ENCODE data around the gene DAB2IP. TPM values are rescaled to one million over a fixed set of nuclear protein-coding genes. Genes with fewer than 3 reads are reported as not detected.

DAB2IP gene
- total RNA-seq, 4 donors from 2014 or later = 55.2 to 76.0 (median 60.5) TPM

GRCh38 chr9:121662891-121663580 is 11.6 kb downstream of the DAB2IP start:
- Histone ChIP-seq H3K36me3 (no peaks in the 10 kb centered on the region), H3K27ac (no peak overlapping the region), H3K9me3 (no peaks in the 10 kb centered on the region), H3K4me1 (peaks cover 0 to 21% (median 0%) of the 10 kb centered on the region in 4 donors), H3K4me3 (no peak overlapping the region), H3K27me3 (no peaks in the 10 kb centered on the region)
- TF ChIP-seq, protein P1, sequence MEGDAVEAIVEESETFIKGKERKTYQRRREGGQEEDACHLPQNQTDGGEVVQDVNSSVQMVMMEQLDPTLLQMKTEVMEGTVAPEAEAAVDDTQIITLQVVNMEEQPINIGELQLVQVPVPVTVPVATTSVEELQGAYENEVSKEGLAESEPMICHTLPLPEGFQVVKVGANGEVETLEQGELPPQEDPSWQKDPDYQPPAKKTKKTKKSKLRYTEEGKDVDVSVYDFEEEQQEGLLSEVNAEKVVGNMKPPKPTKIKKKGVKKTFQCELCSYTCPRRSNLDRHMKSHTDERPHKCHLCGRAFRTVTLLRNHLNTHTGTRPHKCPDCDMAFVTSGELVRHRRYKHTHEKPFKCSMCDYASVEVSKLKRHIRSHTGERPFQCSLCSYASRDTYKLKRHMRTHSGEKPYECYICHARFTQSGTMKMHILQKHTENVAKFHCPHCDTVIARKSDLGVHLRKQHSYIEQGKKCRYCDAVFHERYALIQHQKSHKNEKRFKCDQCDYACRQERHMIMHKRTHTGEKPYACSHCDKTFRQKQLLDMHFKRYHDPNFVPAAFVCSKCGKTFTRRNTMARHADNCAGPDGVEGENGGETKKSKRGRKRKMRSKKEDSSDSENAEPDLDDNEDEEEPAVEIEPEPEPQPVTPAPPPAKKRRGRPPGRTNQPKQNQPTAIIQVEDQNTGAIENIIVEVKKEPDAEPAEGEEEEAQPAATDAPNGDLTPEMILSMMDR (IDR thresholded peaks at IDR 0.05) = no peak
- TF ChIP-seq POLR2A (IDR thresholded peaks at IDR 0.05) = no peak
- peak in 1 of 3 donors; percentile 16 for DNase-seq

DNA sequence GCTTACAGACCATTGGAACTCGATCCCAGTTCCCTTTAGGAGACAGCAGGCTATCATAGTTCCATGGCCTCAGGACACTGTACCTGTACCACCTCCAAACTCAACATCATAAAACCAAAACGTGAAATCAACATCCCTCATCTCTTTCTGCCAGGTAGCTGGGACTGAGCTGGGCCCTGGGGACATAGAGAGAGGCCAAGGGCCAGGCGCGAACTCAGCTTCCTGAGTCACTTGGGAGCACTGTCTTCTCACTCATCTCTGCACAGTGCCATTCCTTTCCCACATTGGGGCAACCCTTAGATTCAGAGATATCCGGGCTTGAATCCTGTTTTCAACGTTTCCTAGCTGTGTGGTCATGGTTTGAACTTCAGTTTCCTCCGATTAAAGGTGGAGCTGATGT is 12.2 kb downstream of the DAB2IP start:
- peak in 1 of 3 donors; percentile 16 for DNase-seq
- H3K4me3 ChIP-seq = no peak overlapping the region
- H3K4me1 ChIP-seq = peaks cover 0 to 21% (median 0%) of the 10 kb centered on the region in 4 donors
- H3K27me3 ChIP-seq = no peaks in the 10 kb centered on the region
- TF ChIP-seq POLR2A (IDR thresholded peaks at IDR 0.05) = no peak
- TF ChIP-seq, protein P1 (IDR thresholded peaks at IDR 0.05) = no peak
- no peak overlapping the region for H3K27ac ChIP-seq
- H3K9me3 ChIP-seq = no peaks in the 10 kb centered on the region
- no peaks in the 10 kb centered on the region for H3K36me3 ChIP-seq

- H3K9me3 ChIP-seq = no peaks in the 10 kb centered on the region
- H3K27ac ChIP-seq = no peak overlapping the region
- TF ChIP-seq, protein P1 (IDR thresholded peaks at IDR 0.05) = no peak
- no peak for TF ChIP-seq POLR2A (IDR thresholded peaks at IDR 0.05)
- H3K36me3 ChIP-seq = no peaks in the 10 kb centered on the region
- DNase-seq = peak in 1 of 3 donors; percentile 21
- H3K4me1 ChIP-seq = peaks cover 0 to 16% (median 0%) of the 10 kb centered on the region in 4 donors
- no peak overlapping the region for H3K4me3 ChIP-seq
- H3K27me3 ChIP-seq = no peaks in the 10 kb centered on the region
Observed at GRCh38 chr9:121666294-121666693, 14.9 kb downstream of the DAB2IP start.

- Histone ChIP-seq H3K27ac (peak overlapping the region in 2 of 4 donors; percentile 59 to 79), H3K4me1 (peaks cover 0 to 12% (median 0%) of the 10 kb centered on the region in 4 donors), H3K27me3 (no peaks in the 10 kb centered on the region), H3K36me3 (no peaks in the 10 kb centered on the region), H3K4me3 (peak overlapping the region in 1 of 4 donors; percentile 7), H3K9me3 (no peaks in the 10 kb centered on the region)
- peak in 2 of 3 donors; percentile 77 to 84 for DNase-seq
- TF ChIP-seq, protein P1 (IDR thresholded peaks at IDR 0.05) = no peak
- no peak for TF ChIP-seq POLR2A (IDR thresholded peaks at IDR 0.05)
Observed at GRCh38 chr9:121667214-121667613, 15.8 kb downstream of the DAB2IP start.

- Histone ChIP-seq H3K4me3 (no peak overlapping the region), H3K27me3 (no peaks in the 10 kb centered on the region), H3K4me1 (peaks cover 0 to 8% (median 0%) of the 10 kb centered on the region in 4 donors), H3K9me3 (no peaks in the 10 kb centered on the region), H3K36me3 (no peaks in the 10 kb centered on the region), H3K27ac (peak overlapping the region in 2 of 4 donors; percentile 59 to 79)
- DNase-seq = no peak
- no peak for TF ChIP-seq POLR2A (IDR thresholded peaks at IDR 0.05)
- TF ChIP-seq, protein P1 (IDR thresholded peaks at IDR 0.05) = no peak
Observed at GRCh38 chr9:121667890-121668289, 16.5 kb downstream of the DAB2IP start.
